ENCODE results near the gene CORO1C.
"Not testable (repeated sequence)": the region's sequence is repeated elsewhere in the genome, so short reads cannot be mapped to it uniquely, and the experiment has no call there.

CORO1C gene

GRCh38 chr12:108633534-108634248, 97.6 kb downstream of the CORO1C start, which contains the start of gene SELPLG:
Gene SELPLG (minus strand): TSS chr12:108633894. CDS start chr12:108624307, 9,587 bp downstream.
- no peak for DNase-seq (ENCODE audit: low spot score)

- DNase-seq (ENCODE audit: low spot score) = no peak
These were observed 98.2 kb downstream of the CORO1C start for GRCh38 chr12:108633081-108633533.

- DNase-seq (ENCODE audit: low spot score) = not testable (repeated sequence)
These were observed 100.1 kb downstream of the CORO1C start for GRCh38 chr12:108631261-108631660.

GRCh38 chr12:108630481-108631207, 100.7 kb downstream of the CORO1C start:
- DNase-seq (ENCODE audit: low spot score) = peak; percentile 78

- peak; percentile 88 for DNase-seq (ENCODE audit: low spot score)
These were observed 101.4 kb downstream of the CORO1C start for GRCh38 chr12:108629824-108630476.

GRCh38 chr12:108629151-108629550, 102.2 kb downstream of the CORO1C start:
- DNase-seq (ENCODE audit: low spot score) = no peak

- DNase-seq (ENCODE audit: low spot score) = no peak
These were observed 104.0 kb downstream of the CORO1C start for GRCh38 chr12:108627134-108627920.

- DNase-seq (ENCODE audit: low spot score) = no peak
These were observed 106.1 kb downstream of the CORO1C start for GRCh38 chr12:108625228-108625627.

- no peak for DNase-seq (ENCODE audit: low spot score)
These were observed 107.7 kb downstream of the CORO1C start for GRCh38 chr12:108623577-108623976.

- DNase-seq (ENCODE audit: low spot score) = no peak
These were observed 108.3 kb downstream of the CORO1C start for GRCh38 chr12:108622921-108623514.

- DNase-seq (ENCODE audit: low spot score) = no peak
These were observed 108.9 kb downstream of the CORO1C start for GRCh38 chr12:108622421-108622820.

- DNase-seq (ENCODE audit: low spot score) = no peak
These were observed 110.2 kb downstream of the CORO1C start for GRCh38 chr12:108621161-108621560.

- no peak for DNase-seq (ENCODE audit: low spot score)
These were observed 111.0 kb downstream of the CORO1C start for GRCh38 chr12:108620236-108620879.

GRCh38 chr12:108619369-108620160, 111.8 kb downstream of the CORO1C start:
- DNase-seq (ENCODE audit: low spot score) = no peak

GRCh38 chr12:108618953-108619274, 112.4 kb downstream of the CORO1C start:
- not testable (repeated sequence) for DNase-seq (ENCODE audit: low spot score)

- DNase-seq (ENCODE audit: low spot score) = peak; percentile 89
These were observed 113.0 kb downstream of the CORO1C start for GRCh38 chr12:108618079-108618952.

- DNase-seq (ENCODE audit: low spot score) = no peak
These were observed 114.1 kb downstream of the CORO1C start for GRCh38 chr12:108616941-108617858.

GRCh38 chr12:108616359-108616758, 115.0 kb downstream of the CORO1C start:
- DNase-seq (ENCODE audit: low spot score) = no peak

Data from GM03348 (cell line).